Astrocyte of the cerebellum (primary cell): ENCODE measurements around the gene ZNF391.

Experiments used
- DNase-seq: peaks from one replicate; pipeline ENCODE4 v3.0.0-alpha.2; 2011; ENCODE audit warnings: low read depth
- H3K4me3 ChIP-seq: 2 replicates; pipeline ENCODE4 v1.5.1; 2011; ENCODE audit warnings: mild to moderate bottlenecking, low read depth, low read length, moderate library complexity
- CTCF ChIP-seq: IDR thresholded peaks from 2 replicates; pipeline ENCODE4 v1.5.1; 2012; ENCODE audit warnings: low read length, low read depth, moderate library complexity, mild to moderate bottlenecking; ENCODE audit errors: missing control alignments
- in situ Hi-C: cut with HindIII; loops from 2 replicates; pipeline ENCODE4 v1.10.0; 2017; ENCODE audit warnings: low sequenced_read_pairs

ZNF391 gene

GRCh38 chr6:27388293-27389197, at the start of gene ZNF391:
TSS of gene ZNF391 (plus strand) at chr6:27388759. CDS start at chr6:27400371, 11,612 bp downstream.
- no peak for TF ChIP-seq CTCF
- peak; percentile 58 for DNase-seq
- in situ Hi-C loops = no loop called here
- peak within 1 kb of the TSS; percentile 84 for H3K4me3 ChIP-seq

- in situ Hi-C loops = no loop called here
- DNase-seq = no peak
- no peak overlapping the region for H3K4me3 ChIP-seq
Measured at GRCh38 chr6:27352850-27353249, 35.7 kb upstream of the ZNF391 start.

GRCh38 chr6:27358786-27359185, 29.8 kb upstream of the ZNF391 start:
- in situ Hi-C loops = no loop called here
- TF ChIP-seq CTCF = no peak
- DNase-seq = no peak

More at GRCh38 chr6:27352850-27353249, 35.7 kb upstream of the ZNF391 start:
- no peak for TF ChIP-seq CTCF

GRCh38 chr6:27359231-27359630, 29.3 kb upstream of the ZNF391 start:
- in situ Hi-C loops = no loop called here
- no peak for DNase-seq
- no peak overlapping the region for H3K4me3 ChIP-seq
- no peak for TF ChIP-seq CTCF

More at GRCh38 chr6:27358786-27359185, 29.8 kb upstream of the ZNF391 start:
- no peak overlapping the region for H3K4me3 ChIP-seq

GRCh38 chr6:27368202-27368601, 20.4 kb upstream of the ZNF391 start:
- in situ Hi-C loops = no loop called here
- DNase-seq = no peak
- no peak for TF ChIP-seq CTCF
- no peak overlapping the region for H3K4me3 ChIP-seq

GRCh38 chr6:27370391-27370790, 18.2 kb upstream of the ZNF391 start:
- in situ Hi-C loops = no loop called here
- no peak for TF ChIP-seq CTCF
- no peak overlapping the region for H3K4me3 ChIP-seq
- DNase-seq = no peak
